HG02763 (cell line): Measurements from ENCODE around the gene MFN1.
"Not testable (repeated sequence)": the region's sequence is repeated elsewhere in the genome, so short reads cannot be mapped to it uniquely, and the experiment has no call there.

Source experiments
- ATAC-seq: cut with Tn5 transposase; IDR thresholded peaks from one replicate; pipeline ENCODE4 v1.9.1; 2021; ENCODE audit warnings: mild to moderate bottlenecking, moderate library complexity; ENCODE audit not compliant: unreplicated experiment

MFN1 gene

GRCh38 chr3:179347345-179348194, at the start of gene MFN1:
Gene MFN1, plus strand, starts transcription at chr3:179347709. Its CDS starts 1,143 bp downstream, at chr3:179348852.
- ATAC-seq: peak; percentile 95

- no peak for ATAC-seq
Measured at GRCh38 chr3:179297971-179298725, 49.4 kb upstream of the MFN1 start.

GRCh38 chr3:179299316-179299715, 48.2 kb upstream of the MFN1 start:
- ATAC-seq: no peak

GRCh38 chr3:179299999-179300613, 47.4 kb upstream of the MFN1 start:
- ATAC-seq: no peak

GRCh38 chr3:179301645-179302044, 45.9 kb upstream of the MFN1 start:
- ATAC-seq: no peak

GRCh38 chr3:179302111-179302510, 45.4 kb upstream of the MFN1 start:
- ATAC-seq: no peak

- no peak for ATAC-seq
Measured at GRCh38 chr3:179304605-179305004, 42.9 kb upstream of the MFN1 start.

GRCh38 chr3:179307362-179307761, 40.1 kb upstream of the MFN1 start:
- ATAC-seq: not testable (repeated sequence)

- ATAC-seq: no peak
Measured at GRCh38 chr3:179308001-179308400, 39.5 kb upstream of the MFN1 start.

- ATAC-seq: peak; percentile 85
Measured at GRCh38 chr3:179309225-179310078, 38.1 kb upstream of the MFN1 start.

GRCh38 chr3:179318876-179319275, 28.6 kb upstream of the MFN1 start:
- ATAC-seq: no peak

GRCh38 chr3:179321668-179322285, 25.7 kb upstream of the MFN1 start:
- no peak for ATAC-seq

- ATAC-seq: peak; percentile 77
Measured at GRCh38 chr3:179322286-179323196, 25.0 kb upstream of the MFN1 start, which contains the start of gene ZNF639. Gene ZNF639, plus strand, starts transcription at chr3:179323031. Its CDS starts 5,263 bp downstream, at chr3:179328294.

- ATAC-seq: peak; percentile 30
Measured at GRCh38 chr3:179323197-179324110, 24.1 kb upstream of the MFN1 start.

- no peak for ATAC-seq
Measured at GRCh38 chr3:179324270-179324754, 23.2 kb upstream of the MFN1 start.

GRCh38 chr3:179330438-179330837, 17.1 kb upstream of the MFN1 start:
- no peak for ATAC-seq

GRCh38 chr3:179332240-179332639, 15.3 kb upstream of the MFN1 start:
- no peak for ATAC-seq

GRCh38 chr3:179333084-179333483, 14.4 kb upstream of the MFN1 start:
- ATAC-seq: no peak
